Hepatocyte (in vitro differentiated cells): ENCODE results near the gene FANCL.

Experiments
- CTCF ChIP-seq: fragments of 200-600 bp; sonication (generic); IDR thresholded peaks from 2 replicates; pipeline ENCODE4 v1.5.1; 2016; ENCODE audit warnings: antibody characterized with exemption, mild to moderate bottlenecking; ENCODE audit not compliant: poor library complexity
- EZH2 ChIP-seq: fragments of 200-600 bp; sonication (generic); IDR thresholded peaks from 2 replicates; pipeline ENCODE4 v1.6.1; 2016; ENCODE audit warnings: antibody characterized with exemption, mild to moderate bottlenecking, borderline replicate concordance
- EZH2phosphoT487 ChIP-seq: fragments of 200-600 bp; sonication (generic); IDR thresholded peaks from one replicate; pipeline ENCODE4 v1.6.1; 2018; ENCODE audit warnings: antibody characterized with exemption, mild to moderate bottlenecking, low read depth, moderate library complexity; ENCODE audit not compliant: unreplicated experiment, severe bottlenecking

- TF ChIP-seq CTCF (no peak), EZH2 (no peak), EZH2phosphoT487 (no peak)
These were observed 102.6 kb downstream of the FANCL start for GRCh38 chr2:58138396-58139030.
